Upper lobe of left lung (tissue), 6 donors: ENCODE data around the gene NEDD4L. TPM values are rescaled to one million over a fixed set of nuclear protein-coding genes. Genes with fewer than 3 reads are reported as not detected.

ENCODE experiments used
- ATAC-seq, 2 donors: fragments of 200-7000 bp; cut with Tn5 transposase; one replicate each; pipeline ENCODE4 v1.9.1; 2022; ENCODE audit warnings: mild to moderate bottlenecking in 2 of 2, moderate library complexity in 2 of 2; ENCODE audit not compliant: low FRiP score in 2 of 2
- DNase-seq, 2 donors: peaks; one replicate each; pipeline ENCODE4 v3.0.0-alpha.2; 2019 to 2020
- H3K27ac ChIP-seq, 4 donors: fragments of 200-600 bp; sonication (generic); one replicate each; pipeline ENCODE4 v1.5.1; 2016 to 2019
- H3K27me3 ChIP-seq, 4 donors: fragments of 200-600 bp; sonication (generic); one replicate each; pipeline ENCODE4 v1.5.1; 2017 to 2019
- H3K36me3 ChIP-seq, 4 donors: fragments of 200-600 bp; sonication (generic); one replicate each; pipeline ENCODE4 v1.5.1; 2016 to 2019
- H3K4me1 ChIP-seq, 4 donors: fragments of 200-600 bp; sonication (generic); one replicate each; pipeline ENCODE4 v1.5.1; 2018 to 2019
- H3K4me3 ChIP-seq, 4 donors: fragments of 200-600 bp; sonication (generic); one replicate each; pipeline ENCODE4 v1.5.1; 2017 to 2019; ENCODE audit warnings: mild to moderate bottlenecking in 2 of 4, moderate library complexity in 1 of 4
- H3K9me3 ChIP-seq, 4 donors: fragments of 200-600 bp; sonication (generic); one replicate each; pipeline ENCODE4 v1.5.1; 2018 to 2019
- CTCF ChIP-seq, 6 experiments: fragments of 450-650 bp in 4 of 6; fragments of 200-600 bp in 2 of 6; sonication (generic) in 2 of 6; IDR thresholded peaks; one replicate each; pipeline ENCODE4 v1.5.1; 2016 to 2019; ENCODE audit warnings: antibody characterized with exemption in 6 of 6
- EP300 ChIP-seq, 4 donors: sonication (generic); formaldehyde crosslinking; IDR thresholded peaks; one replicate each; pipeline ENCODE4 v1.5.1; 2017; ENCODE audit warnings: antibody characterized with exemption in 4 of 4, control low read depth in 2 of 4
- POLR2A ChIP-seq, 4 donors: fragments of 450-650 bp; IDR thresholded peaks; one replicate each; pipeline ENCODE4 v1.5.1; 2016 to 2017; ENCODE audit warnings: antibody characterized with exemption in 4 of 4, mild to moderate bottlenecking in 2 of 4
- POLR2AphosphoS5 ChIP-seq, 2 donors: sonication (generic); formaldehyde crosslinking; IDR thresholded peaks; one replicate each; pipeline ENCODE4 v1.5.1; 2017; ENCODE audit warnings: antibody characterized with exemption in 2 of 2
- WGBS, 2 donors: methylation state at CpG; one replicate each; pipeline ENCODE4 v1.1.5; 2017 to 2018; 5-methylcytosine and 5-hydroxymethylcytosine counted together
- total RNA-seq, 6 donors: library from RNA; depleted of rRNA in 4 of 6; stranded (reverse); fragments of >200 nt in 4 of 6; gene quantifications; one replicate each; pipeline versions ENCODE4 v1.1.0 to v1.2.1, GENCODE V29; 2016 to 2021
- donor health status: DM: no; HTN: no; CAD: no; lungs with moderate emphysema.
- donor health status: DM: no; HTN: yes; CAD: no; lungs with severe emphysema.

Gene NEDD4L
- total RNA-seq, 6 donors from 2014 or later = 148 to 491 (median 300) TPM

- H3K27me3 ChIP-seq = no peaks in the 10 kb centered on the region
- peak overlapping the region in 2 of 4 donors; percentile 24 to 72 for H3K27ac ChIP-seq
- TF ChIP-seq POLR2A (IDR thresholded peaks at IDR 0.05) (no peak), CTCF (IDR thresholded peaks at IDR 0.05) (no peak), EP300 (IDR thresholded peaks at IDR 0.05) (no peak)
- H3K36me3 ChIP-seq = no peaks in the 10 kb centered on the region
- H3K4me3 ChIP-seq = no peak overlapping the region
- H3K9me3 ChIP-seq = no peaks in the 10 kb centered on the region
- DNase-seq (no peak), ATAC-seq (no peak)
- H3K4me1 ChIP-seq = peaks cover 9 to 37% (median 23%) of the 10 kb centered on the region in 4 donors
- WGBS, 2 donors = 83 to 90% methylated on average over 6 to 10 of the region's 10 CpGs
These were observed 100.8 kb downstream of the NEDD4L start for GRCh38 chr18:58144671-58145285.

GRCh38 chr18:58146099-58146498 is 102.1 kb downstream of the NEDD4L start:
- H3K27ac ChIP-seq = no peak overlapping the region
- no peaks in the 10 kb centered on the region for H3K27me3 ChIP-seq
- peaks cover 9 to 28% (median 18%) of the 10 kb centered on the region in 4 donors for H3K4me1 ChIP-seq
- no peak overlapping the region for H3K4me3 ChIP-seq
- H3K9me3 ChIP-seq = no peaks in the 10 kb centered on the region
- no peak for DNase-seq
- TF ChIP-seq POLR2A (IDR thresholded peaks at IDR 0.05) (no peak), EP300 (IDR thresholded peaks at IDR 0.05) (no peak), POLR2AphosphoS5 (IDR thresholded peaks at IDR 0.05) (no peak), CTCF (IDR thresholded peaks at IDR 0.05) (no peak)
- H3K36me3 ChIP-seq = no peaks in the 10 kb centered on the region
- 93 to 96% methylated on average over 8 of the region's 8 CpGs for WGBS, 2 donors
- no peak for ATAC-seq

- 53 to 70% methylated on average over 6 to 7 of the region's 7 CpGs for WGBS, 2 donors
- Histone ChIP-seq H3K27me3 (no peaks in the 10 kb centered on the region), H3K4me3 (no peak overlapping the region), H3K4me1 (peaks cover 6 to 17% (median 13%) of the 10 kb centered on the region in 4 donors), H3K27ac (peak overlapping the region in 3 of 4 donors; percentile 7 to 40 (median 8)), H3K9me3 (no peaks in the 10 kb centered on the region), H3K36me3 (no peaks in the 10 kb centered on the region)
- ATAC-seq = no peak
- DNase-seq = no peak
- TF ChIP-seq EP300 (IDR thresholded peaks at IDR 0.05) (no peak), CTCF (IDR thresholded peaks at IDR 0.05) (peak in 1 of 6 experiments; percentile 7), POLR2A (IDR thresholded peaks at IDR 0.05) (peak in 1 of 4 donors; percentile 15)
These were observed 105.0 kb downstream of the NEDD4L start for GRCh38 chr18:58148954-58149471.

- no peaks in the 10 kb centered on the region for H3K9me3 ChIP-seq
- ATAC-seq = no peak
- H3K4me3 ChIP-seq = no peak overlapping the region
- no peaks in the 10 kb centered on the region for H3K36me3 ChIP-seq
- no peak overlapping the region for H3K27ac ChIP-seq
- peaks cover 6 to 14% (median 13%) of the 10 kb centered on the region in 4 donors for H3K4me1 ChIP-seq
- 84 to 85% methylated on average over 4 of the region's 4 CpGs for WGBS, 2 donors
- no peak for DNase-seq
- H3K27me3 ChIP-seq = no peaks in the 10 kb centered on the region
- no peak for TF ChIP-seq CTCF (IDR thresholded peaks at IDR 0.05)
- no peak for TF ChIP-seq EP300 (IDR thresholded peaks at IDR 0.05)
- TF ChIP-seq POLR2A (IDR thresholded peaks at IDR 0.05) = no peak
- TF ChIP-seq POLR2AphosphoS5 (IDR thresholded peaks at IDR 0.05) = no peak
These were observed 106.7 kb downstream of the NEDD4L start for GRCh38 chr18:58150772-58151171.

- ATAC-seq = no peak
These were observed 108.2 kb downstream of the NEDD4L start for GRCh38 chr18:58152216-58152615.

More at GRCh38 chr18:58152216-58152615, 108.2 kb downstream of the NEDD4L start:
- Histone ChIP-seq H3K27ac (no peak overlapping the region), H3K36me3 (no peaks in the 10 kb centered on the region), H3K9me3 (no peaks in the 10 kb centered on the region), H3K4me1 (peaks cover 6 to 14% (median 13%) of the 10 kb centered on the region in 4 donors), H3K4me3 (no peak overlapping the region), H3K27me3 (no peaks in the 10 kb centered on the region)
- TF ChIP-seq EP300 (IDR thresholded peaks at IDR 0.05) = no peak
- TF ChIP-seq POLR2AphosphoS5 (IDR thresholded peaks at IDR 0.05) = no peak
- no peak for TF ChIP-seq CTCF (IDR thresholded peaks at IDR 0.05)
- TF ChIP-seq POLR2A (IDR thresholded peaks at IDR 0.05) = no peak
- 80 to 85% methylated on average over 3 of the region's 3 CpGs for WGBS, 2 donors
- no peak for DNase-seq
